Fibroblast of pulmonary artery (primary cell): ENCODE data around the gene PRKAR1B.
A peak's percentile ranks its signal among the peaks of the same experiment; 100 is the strongest.

Experiments used
- DNase-seq: peaks from one replicate; pipeline ENCODE4 v3.0.0-alpha.2; 2010; ENCODE audit warnings: low read depth
- H3K4me3 ChIP-seq: replicated peaks from 2 replicates; pipeline ENCODE4 v1.5.1; 2011; ENCODE audit warnings: low read depth, mild to moderate bottlenecking, control low read depth, low read length, moderate library complexity
- TF ChIP-seq, protein P1 (sequence below): IDR thresholded peaks from 2 replicates; pipeline ENCODE4 v1.5.1; 2011; ENCODE audit warnings: mild to moderate bottlenecking, control low read depth, low read length, inconsistent platforms; ENCODE audit errors: missing control alignments

Gene PRKAR1B

DNA sequence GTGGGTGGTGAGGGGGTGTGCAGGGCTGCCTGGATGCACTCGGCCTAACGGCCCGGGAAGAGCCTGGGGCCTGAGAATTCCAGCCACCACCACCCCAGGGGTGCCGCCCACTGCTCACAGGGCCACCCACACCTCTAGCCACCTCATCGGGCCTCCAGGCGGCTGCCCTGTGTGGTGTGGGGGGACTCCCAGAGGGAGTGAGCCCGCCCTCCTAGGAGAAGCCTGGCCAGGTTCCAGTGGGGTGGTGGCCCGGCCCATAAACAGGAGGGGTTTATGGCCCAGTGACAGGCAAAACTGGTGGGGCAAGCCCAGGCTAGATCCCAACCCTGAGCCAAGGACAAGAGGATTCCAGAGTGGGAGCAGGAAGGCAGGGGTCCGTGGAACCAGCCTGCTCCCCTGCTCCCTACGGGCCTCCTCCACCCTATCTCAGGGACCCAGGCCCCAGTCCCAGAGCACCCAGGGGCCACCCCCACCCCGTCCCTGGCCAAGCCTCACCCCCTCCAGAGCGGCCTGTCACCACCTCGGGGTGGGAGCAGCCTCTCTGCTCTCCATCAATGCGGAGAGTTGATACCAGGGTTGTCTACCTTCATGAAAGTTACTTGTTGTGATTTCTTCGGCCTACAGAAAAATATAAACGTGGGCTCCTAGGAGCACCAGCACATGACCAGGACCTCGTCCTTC, 187.2 kb downstream of the PRKAR1B start:
- no peak overlapping the region for H3K4me3 ChIP-seq
- TF ChIP-seq, protein P1, sequence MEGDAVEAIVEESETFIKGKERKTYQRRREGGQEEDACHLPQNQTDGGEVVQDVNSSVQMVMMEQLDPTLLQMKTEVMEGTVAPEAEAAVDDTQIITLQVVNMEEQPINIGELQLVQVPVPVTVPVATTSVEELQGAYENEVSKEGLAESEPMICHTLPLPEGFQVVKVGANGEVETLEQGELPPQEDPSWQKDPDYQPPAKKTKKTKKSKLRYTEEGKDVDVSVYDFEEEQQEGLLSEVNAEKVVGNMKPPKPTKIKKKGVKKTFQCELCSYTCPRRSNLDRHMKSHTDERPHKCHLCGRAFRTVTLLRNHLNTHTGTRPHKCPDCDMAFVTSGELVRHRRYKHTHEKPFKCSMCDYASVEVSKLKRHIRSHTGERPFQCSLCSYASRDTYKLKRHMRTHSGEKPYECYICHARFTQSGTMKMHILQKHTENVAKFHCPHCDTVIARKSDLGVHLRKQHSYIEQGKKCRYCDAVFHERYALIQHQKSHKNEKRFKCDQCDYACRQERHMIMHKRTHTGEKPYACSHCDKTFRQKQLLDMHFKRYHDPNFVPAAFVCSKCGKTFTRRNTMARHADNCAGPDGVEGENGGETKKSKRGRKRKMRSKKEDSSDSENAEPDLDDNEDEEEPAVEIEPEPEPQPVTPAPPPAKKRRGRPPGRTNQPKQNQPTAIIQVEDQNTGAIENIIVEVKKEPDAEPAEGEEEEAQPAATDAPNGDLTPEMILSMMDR, result no peak
- peak; percentile 45 for DNase-seq

DNA sequence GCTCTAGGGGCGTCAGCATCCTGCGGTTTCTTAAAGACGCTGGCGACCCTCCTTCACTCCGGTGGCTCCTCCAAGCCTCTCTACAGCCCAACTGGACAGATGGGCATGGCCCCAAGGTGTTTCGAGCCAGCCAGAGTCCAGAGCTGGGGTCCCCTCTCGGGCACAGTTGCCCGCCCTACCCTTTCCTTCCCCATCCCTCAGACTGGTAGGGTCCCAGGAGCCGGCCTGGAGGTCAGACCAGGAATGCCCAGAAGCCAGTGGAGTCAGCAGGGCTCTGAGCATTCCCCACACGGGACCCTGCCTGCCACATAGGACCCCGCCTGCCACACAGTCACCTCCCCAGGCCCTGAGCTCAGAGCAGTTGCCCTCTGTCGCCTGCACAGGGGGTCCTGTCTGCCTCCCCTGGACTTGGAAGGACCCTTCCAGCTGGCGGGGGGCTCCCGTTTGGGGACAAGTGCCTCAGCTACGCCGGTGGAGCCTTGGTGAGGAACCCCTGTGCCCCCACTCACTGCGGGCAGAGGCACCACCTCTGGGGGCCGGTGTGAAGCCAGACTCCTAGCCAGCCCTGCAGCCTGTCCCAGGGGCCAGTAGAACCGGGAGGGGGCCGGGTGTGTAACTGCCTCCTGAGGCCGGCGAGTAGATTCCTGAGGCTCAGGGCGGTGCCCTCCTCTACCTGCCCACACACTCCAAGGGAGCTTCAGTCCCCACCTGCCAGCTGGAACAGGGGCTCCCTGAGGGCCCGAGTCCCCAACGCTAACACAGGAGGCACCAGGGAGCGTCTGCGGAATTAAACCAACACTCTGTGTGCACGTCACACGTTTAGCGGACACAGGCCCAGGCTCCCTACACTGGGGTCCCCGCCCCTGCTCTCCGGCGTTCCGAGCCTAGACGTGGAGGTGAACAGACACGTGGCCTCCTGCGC, 188.1 kb downstream of the PRKAR1B start:
- H3K4me3 ChIP-seq, result no peak overlapping the region
- TF ChIP-seq, protein P1, result no peak
- DNase-seq, result no peak

DNA sequence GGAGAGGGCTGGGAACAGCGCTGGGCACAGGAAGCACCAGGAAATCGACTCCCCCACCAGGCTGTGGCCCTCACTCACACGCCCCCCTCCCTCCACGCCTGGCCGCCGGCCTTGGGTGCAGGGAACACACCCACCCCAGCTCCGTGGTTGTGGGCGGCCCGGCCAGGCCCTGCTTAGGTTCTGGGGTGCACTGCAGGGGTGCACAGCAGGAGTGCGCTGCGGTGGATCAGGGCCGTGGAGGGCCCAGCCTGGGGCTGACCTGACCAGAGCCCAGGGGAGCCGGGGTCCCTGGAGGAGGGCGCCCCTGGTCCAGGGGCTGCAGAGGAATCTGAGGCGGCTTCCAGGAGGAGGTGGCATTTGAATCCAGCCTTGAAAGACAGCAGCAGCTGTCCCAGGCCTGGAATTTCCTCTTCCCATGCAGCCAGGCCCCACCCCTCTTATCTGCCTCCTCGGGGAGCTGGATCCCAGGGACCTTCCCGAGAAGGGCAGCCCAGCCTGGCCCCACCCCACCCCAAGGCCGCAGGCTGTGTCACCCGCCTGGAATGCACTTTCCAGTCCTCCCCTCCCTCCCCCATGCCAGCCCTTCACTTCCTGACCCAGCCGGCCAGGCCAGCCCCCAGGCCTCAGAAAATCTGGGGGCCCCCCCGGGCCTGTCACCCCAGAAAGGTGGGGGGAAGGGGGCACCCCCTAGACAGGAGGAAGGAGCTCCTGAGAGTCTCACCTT, 189.0 kb downstream of the PRKAR1B start:
- peak; percentile 83 for DNase-seq
- TF ChIP-seq, protein P1, result no peak
- no peak overlapping the region for H3K4me3 ChIP-seq

DNA sequence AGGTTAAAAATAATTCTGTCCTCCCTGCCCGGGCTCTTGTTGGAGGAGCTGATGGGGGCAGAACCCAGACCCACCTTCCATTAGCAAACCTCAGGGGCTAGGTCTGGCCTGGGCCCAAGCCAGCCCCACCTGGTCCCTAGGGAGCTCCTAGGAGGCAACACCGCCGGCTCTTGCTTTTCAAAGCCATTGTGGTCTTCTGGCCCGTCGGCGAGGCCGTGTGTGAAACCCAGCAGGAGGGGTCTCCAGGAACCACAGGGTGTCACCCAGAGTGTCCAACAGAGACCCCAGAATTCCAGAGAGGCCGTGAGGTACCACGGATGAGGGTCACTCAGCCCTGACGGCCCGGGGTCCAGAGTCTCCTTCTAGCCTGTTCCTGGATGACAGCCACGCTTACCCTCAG, 190.8 kb downstream of the PRKAR1B start:
- DNase-seq, result no peak
- no peak overlapping the region for H3K4me3 ChIP-seq
- TF ChIP-seq, protein P1, result no peak

DNA sequence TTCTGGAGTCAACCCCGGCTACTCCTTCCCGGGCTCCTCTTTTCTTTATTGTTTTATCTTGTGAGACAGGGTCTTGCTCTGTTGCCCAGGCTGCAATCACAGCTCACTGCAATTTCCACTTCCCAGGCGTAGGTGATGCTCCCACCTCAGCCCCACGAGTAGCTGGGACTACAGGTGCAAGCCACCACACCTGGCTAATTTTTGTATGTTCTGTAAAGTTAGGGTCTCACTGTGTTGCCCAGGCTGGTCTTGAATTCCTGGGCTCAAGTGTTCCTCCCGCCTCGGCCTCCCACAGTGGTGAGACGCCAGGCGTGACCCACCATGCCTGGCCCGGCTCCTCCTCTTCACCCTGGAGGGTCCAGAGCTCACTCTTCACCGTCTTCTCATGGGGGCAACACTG, 192.1 kb downstream of the PRKAR1B start:
- H3K4me3 ChIP-seq, result no peak overlapping the region
- no peak for DNase-seq
- TF ChIP-seq, protein P1, result no peak

DNA sequence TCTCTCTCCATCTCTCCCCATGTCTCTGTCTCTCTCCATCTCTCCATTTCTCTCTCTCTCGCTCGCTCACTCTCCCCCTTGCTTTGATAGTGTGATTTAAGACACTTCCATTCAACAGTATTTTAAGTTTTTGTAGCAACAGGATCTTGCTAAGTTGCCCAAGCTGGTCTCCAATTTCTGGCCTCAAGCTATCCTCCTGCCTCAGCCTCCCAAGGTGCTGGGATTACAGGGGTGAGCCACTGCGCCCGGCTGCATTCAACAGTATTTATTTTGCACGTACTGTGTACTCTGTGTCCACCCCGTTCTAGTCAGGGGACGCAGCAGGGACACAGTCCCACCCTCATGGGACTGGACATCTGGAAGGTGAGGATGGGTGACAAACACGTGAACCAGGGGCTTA, 193.0 kb downstream of the PRKAR1B start:
- TF ChIP-seq, protein P1, result no peak
- H3K4me3 ChIP-seq, result no peak overlapping the region
- no peak for DNase-seq
